HCT116 (cell line): ENCODE measurements around the gene CACNA1S. TPM values are rescaled to one million over a fixed set of nuclear protein-coding genes. Genes with fewer than 3 reads are reported as not detected.

ENCODE experiments used
- ATAC-seq: fragments of 200-7000 bp; cut with Tn5 transposase; 2 replicates; pipeline ENCODE4 v1.9.1; 2020; ENCODE audit warnings: mild to moderate bottlenecking, moderate library complexity
- BruUV-seq: library from RNA; stranded (reverse); fragments of 400-500 nt; replicated peaks from 2 replicates; lab custom pipeline; 2021; lab: Mats Ljungman, UMichigan
- CTCF ChIA-PET: fragments of 300-600 bp; sonication (Branson Sonifier 250); formaldehyde crosslinking; loops from one replicate; lab custom pipeline; 2021; ENCODE audit warnings: antibody characterized with exemption; lab: Charles Lee
- POLR2A ChIA-PET: fragments of 300-600, 350-600 bp; sonication (Branson Sonifier 250); formaldehyde crosslinking; loops from one replicate; lab custom pipeline; 2021; ENCODE audit warnings: antibody characterized with exemption; lab: Charles Lee
- RAD21 ChIA-PET, 2 experiments: fragments of 300-600 bp; sonication (Branson Sonifier 250); formaldehyde crosslinking; loops; one replicate each; lab custom pipeline; 2023; ENCODE audit warnings: low total read pairs in 2 of 2; ENCODE audit not compliant: uncharacterized antibody in 2 of 2, unreplicated experiment in 2 of 2, low non-redundant PET in 1 of 2; lab: Charles Lee
- DNase-seq: peaks from one replicate; pipeline ENCODE4 v3.0.0-alpha.2; 2010; ENCODE audit warnings: low read depth, low spot score
- H2AFZ ChIP-seq: fragments of 200-600 bp; shearing (Covaris generic), sonication (generic); 2 replicates; pipeline ENCODE4 v1.6.1; 2017; ENCODE audit warnings: low read depth, mixed run types, mixed read lengths, antibody characterized with exemption, low read length; ENCODE audit not compliant: poor library complexity, severe bottlenecking
- H3K27ac ChIP-seq: 2 replicates; pipeline ENCODE4 v1.5.1; 2012; ENCODE audit warnings: low read depth, low read length
- H3K27me3 ChIP-seq: fragments of 200-600 bp; sonication (generic); 2 replicates; pipeline ENCODE4 v1.6.1; 2016; ENCODE audit warnings: mixed run types, low read length, mixed read lengths; ENCODE audit not compliant: insufficient read depth
- H3K36me3 ChIP-seq, 2 experiments: fragments of 200-500 bp in 1 of 2; fragments of 200-600 bp in 1 of 2; sonication (Bioruptor generic) in 1 of 2; sonication (generic) in 1 of 2; 2 replicates each; pipeline versions ENCODE4 v1.5.1 to v1.6.1; 2014 to 2016; ENCODE audit warnings: low read length in 2 of 2, inconsistent platforms in 1 of 2, mixed read lengths in 1 of 2, mixed run types in 1 of 2; ENCODE audit not compliant: insufficient read depth in 2 of 2, control insufficient read depth in 1 of 2
- H3K4me1 ChIP-seq, 2 experiments: fragments of 200-600 bp in 1 of 2; sonication (generic) in 1 of 2; 2 replicates each; pipeline versions ENCODE4 v1.5.1 to v1.6.1; 2012 to 2017; ENCODE audit warnings: low read length in 2 of 2, inconsistent platforms in 1 of 2, mild to moderate bottlenecking in 1 of 2, mixed read lengths in 1 of 2, mixed run types in 1 of 2, moderate library complexity in 1 of 2; ENCODE audit not compliant: insufficient read depth in 2 of 2, control insufficient read depth in 1 of 2
- H3K4me2 ChIP-seq: fragments of 200-600 bp; sonication (generic); 2 replicates; pipeline ENCODE4 v1.6.1; 2017; ENCODE audit warnings: mixed run types, low read length, mixed read lengths
- H3K4me3 ChIP-seq, 2 experiments: fragments of 200-600 bp in 1 of 2; sonication (generic) in 1 of 2; replicated peaks in 1 of 2; 2 replicates each; pipeline ENCODE4 v1.5.1; 2011 to 2016; ENCODE audit warnings: low read length in 2 of 2, control low read depth in 1 of 2, low read depth in 1 of 2, mild to moderate bottlenecking in 1 of 2, mixed read lengths in 1 of 2, mixed run types in 1 of 2
- H3K79me2 ChIP-seq: fragments of 200-600 bp; sonication (generic); 2 replicates; pipeline ENCODE4 v1.6.1; 2017; ENCODE audit warnings: mild to moderate bottlenecking, mixed run types, low read length, moderate library complexity, mixed read lengths; ENCODE audit not compliant: insufficient read depth
- H3K9ac ChIP-seq: fragments of 200-600 bp; sonication (generic); 2 replicates; pipeline ENCODE4 v1.6.1; 2016; ENCODE audit warnings: low read length, mixed read lengths
- H3K9me2 ChIP-seq: fragments of 200-600 bp; sonication (generic), shearing (Covaris generic); 2 replicates; pipeline ENCODE4 v1.6.1; 2017; ENCODE audit warnings: mixed run types, mild to moderate bottlenecking, moderate library complexity; ENCODE audit not compliant: insufficient read depth
- H3K9me3 ChIP-seq, 2 experiments: fragments of 200-500 bp in 1 of 2; fragments of 200-600 bp in 1 of 2; sonication (Bioruptor generic) in 1 of 2; sonication (generic) in 1 of 2; 2 replicates each; pipeline ENCODE4 v1.6.1; 2014 to 2017; ENCODE audit warnings: low read length in 2 of 2, mixed read lengths in 2 of 2, inconsistent platforms in 1 of 2, low read depth in 1 of 2, mild to moderate bottlenecking in 1 of 2, mixed run types in 1 of 2, moderate library complexity in 1 of 2; ENCODE audit not compliant: control insufficient read depth in 1 of 2, insufficient read depth in 1 of 2
- H4K20me1 ChIP-seq: fragments of 200-600 bp; sonication (generic), shearing (Covaris generic); 2 replicates; pipeline ENCODE4 v1.6.1; 2017; ENCODE audit warnings: mixed run types, mild to moderate bottlenecking, moderate library complexity; ENCODE audit not compliant: insufficient read depth
- ATF3 ChIP-seq: IDR thresholded peaks from 2 replicates; pipeline ENCODE4 v1.6.1; 2012
- CBX3 ChIP-seq: IDR thresholded peaks from 2 replicates; pipeline ENCODE4 v1.6.1; 2012; ENCODE audit warnings: low read depth
- CEBPB ChIP-seq: IDR thresholded peaks from 2 replicates; pipeline ENCODE4 v1.6.1; 2012; ENCODE audit warnings: low read depth
- EGR1 ChIP-seq: IDR thresholded peaks from 2 replicates; pipeline ENCODE4 v1.6.1; 2012; ENCODE audit warnings: low read depth
- ELF1 ChIP-seq: IDR thresholded peaks from 2 replicates; pipeline ENCODE4 v1.6.1; 2012; ENCODE audit warnings: low read depth, borderline replicate concordance
- EZH2 ChIP-seq: fragments of 200-600 bp; sonication (generic); IDR thresholded peaks from 2 replicates; pipeline ENCODE4 v1.6.1; 2017; ENCODE audit warnings: antibody characterized with exemption, mixed run types
- EZH2phosphoT487 ChIP-seq: fragments of 200-600 bp; IDR thresholded peaks from 2 replicates; pipeline ENCODE4 v1.6.1; 2018; ENCODE audit warnings: antibody characterized with exemption, borderline replicate concordance
- FOSL1 ChIP-seq: IDR thresholded peaks from 2 replicates; pipeline ENCODE4 v1.6.1; 2012; ENCODE audit warnings: low read depth
- JUND ChIP-seq: IDR thresholded peaks from 2 replicates; pipeline ENCODE4 v1.6.1; 2012
- MAX ChIP-seq: IDR thresholded peaks from 2 replicates; pipeline ENCODE4 v1.6.1; 2012
- POLR2A ChIP-seq: IDR thresholded peaks from 2 replicates; pipeline ENCODE4 v1.7.0; 2011; ENCODE audit warnings: borderline replicate concordance; ENCODE audit not compliant: insufficient read depth, insufficient read length; ENCODE audit errors: extremely low read depth
- RAD21 ChIP-seq: IDR thresholded peaks from 2 replicates; pipeline ENCODE4 v1.6.1; 2012; ENCODE audit warnings: low read depth, mild to moderate bottlenecking
- SIN3A ChIP-seq: IDR thresholded peaks from 2 replicates; pipeline ENCODE4 v1.6.1; 2012; ENCODE audit warnings: low read depth
- SP1 ChIP-seq: IDR thresholded peaks from 2 replicates; pipeline ENCODE4 v1.6.1; 2012; ENCODE audit warnings: low read depth
- SRF ChIP-seq: IDR thresholded peaks from 2 replicates; pipeline ENCODE4 v1.6.1; 2012; ENCODE audit warnings: low read depth
- TCF7L2 ChIP-seq: IDR thresholded peaks from 2 replicates; pipeline ENCODE4 v1.7.0; 2011; ENCODE audit warnings: borderline replicate concordance, inconsistent platforms; ENCODE audit not compliant: insufficient read depth, insufficient read length; ENCODE audit errors: extremely low read depth
- YY1 ChIP-seq: IDR thresholded peaks from 2 replicates; pipeline ENCODE4 v1.6.1; 2011; ENCODE audit warnings: low read length, low read depth, moderate library complexity, mild to moderate bottlenecking; ENCODE audit not compliant: insufficient replicate concordance; ENCODE audit errors: extremely low read depth
- ZFX ChIP-seq: fragments of 450-650 bp; IDR thresholded peaks from 2 replicates; pipeline ENCODE4 v1.6.1; 2017
- ZNF274 ChIP-seq: fragments of 200-500 bp; sonication (Bioruptor generic); IDR thresholded peaks from 2 replicates; pipeline ENCODE4 v1.6.1; 2014; ENCODE audit warnings: mild to moderate bottlenecking, low read depth, low read length, inconsistent platforms
- intact Hi-C: fragments of 100-400 bp; cut with micrococcal nuclease; formaldehyde crosslinking; loops from 2 replicates; pipeline ENCODE4 v1.10.0; 2022
- total RNA-seq: library from RNA; stranded (reverse); gene quantifications from one replicate; pipeline ENCODE4 v1.2.1, GENCODE V29; 2021; ENCODE audit not compliant: unreplicated experiment
- TF ChIP-seq, protein P1 (sequence below): IDR thresholded peaks from 2 replicates; pipeline ENCODE4 v1.6.1; 2011; ENCODE audit warnings: mild to moderate bottlenecking, low read length, moderate library complexity; ENCODE audit not compliant: insufficient replicate concordance; ENCODE audit errors: extremely low read depth

CACNA1S gene
- total RNA-seq, 1 experiment from 2014 or later: not detected

DNA sequence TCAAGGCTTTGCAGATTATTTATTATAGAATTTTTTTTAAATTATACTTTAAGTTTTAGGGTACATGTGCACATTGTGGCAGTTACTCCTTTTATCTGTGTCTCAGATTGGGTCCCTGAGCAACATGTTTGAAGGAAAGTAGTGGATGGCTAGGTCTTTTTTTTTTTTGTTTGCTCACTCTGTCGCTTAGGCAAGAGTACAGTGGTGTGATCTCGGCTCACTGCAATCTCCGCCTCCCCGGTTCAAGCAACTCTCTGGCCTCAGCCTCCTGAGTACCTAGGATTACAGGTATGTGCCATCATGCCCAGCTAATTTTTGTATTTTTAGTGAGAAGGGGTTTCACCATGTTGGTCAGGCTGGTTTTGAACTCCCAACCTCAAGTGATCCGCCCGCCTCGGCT, 49.1 kb downstream of the CACNA1S start (continued):
- TF ChIP-seq ATF3 (no peak), SIN3A (no peak), CEBPB (no peak), RAD21 (no peak), ZNF274 (no peak), MAX (no peak)

DNA sequence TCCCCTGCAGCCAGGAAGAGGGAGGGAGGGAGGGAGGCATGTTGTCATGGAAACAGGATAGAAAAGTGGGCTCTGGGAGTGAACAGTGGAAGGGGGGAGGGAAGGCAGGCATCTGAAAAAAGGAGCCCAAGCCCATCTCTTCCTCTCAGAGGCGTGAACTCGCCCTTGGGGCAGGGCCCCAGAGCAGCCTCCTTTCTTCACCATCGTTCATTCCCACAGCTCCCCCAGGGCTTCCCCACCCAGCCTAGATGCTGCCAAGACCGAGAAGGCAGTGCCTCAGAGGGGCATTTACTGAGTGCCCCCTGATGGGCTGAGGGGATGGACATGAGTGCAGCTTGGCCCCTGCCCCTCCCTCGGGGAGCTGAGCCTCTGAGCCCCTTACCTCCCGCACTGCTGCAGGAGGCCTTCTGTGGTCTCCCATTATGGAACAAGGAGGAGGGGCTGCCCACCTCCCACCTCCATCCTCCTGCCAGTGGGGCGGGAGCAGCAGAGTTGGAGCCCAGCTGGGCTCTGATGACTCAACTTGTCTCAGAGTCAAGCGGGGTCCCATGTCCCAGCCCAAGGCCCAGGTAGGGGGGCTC, 49.6 kb downstream of the CACNA1S start:
- H4K20me1 ChIP-seq: no peaks in the 10 kb centered on the region
- intact Hi-C loops: no loop called here

More for the DNA sequence above, 49.6 kb downstream of the CACNA1S start:
- no TSS peak for BruUV-seq
- POLR2A ChIA-PET: no interaction called here
- no peaks in the 10 kb centered on the region for H3K79me2 ChIP-seq
- no peaks in the 10 kb centered on the region for H3K4me1 ChIP-seq
- no peaks in the 10 kb centered on the region for H3K36me3 ChIP-seq
- no peaks in the 10 kb centered on the region for H3K9me2 ChIP-seq
- RAD21 ChIA-PET: no interaction called here
- CTCF ChIA-PET: no interaction called here
- no peak overlapping the region for H3K4me3 ChIP-seq
- DNase-seq: no peak
- no peak overlapping the region for H2AFZ ChIP-seq
- no peak overlapping the region for H3K4me2 ChIP-seq
- H3K9me3 ChIP-seq: no peaks in the 10 kb centered on the region
- no peaks in the 10 kb centered on the region for H3K27me3 ChIP-seq
- no peak overlapping the region for H3K27ac ChIP-seq
- no peak overlapping the region for H3K9ac ChIP-seq
- no peak for TF ChIP-seq ZFX
- TF ChIP-seq CBX3: no peak
- TF ChIP-seq FOSL1: no peak
- no peak for TF ChIP-seq MAX
- TF ChIP-seq SP1: no peak
- no peak for TF ChIP-seq EZH2
- TF ChIP-seq SRF: no peak
- no peak for TF ChIP-seq ELF1
- TF ChIP-seq EGR1: no peak
- TF ChIP-seq POLR2A: no peak
- TF ChIP-seq JUND: no peak
- TF ChIP-seq EZH2phosphoT487: no peak
- TF ChIP-seq TCF7L2: no peak
- TF ChIP-seq SIN3A: no peak
- TF ChIP-seq YY1: no peak
- TF ChIP-seq, protein P1, sequence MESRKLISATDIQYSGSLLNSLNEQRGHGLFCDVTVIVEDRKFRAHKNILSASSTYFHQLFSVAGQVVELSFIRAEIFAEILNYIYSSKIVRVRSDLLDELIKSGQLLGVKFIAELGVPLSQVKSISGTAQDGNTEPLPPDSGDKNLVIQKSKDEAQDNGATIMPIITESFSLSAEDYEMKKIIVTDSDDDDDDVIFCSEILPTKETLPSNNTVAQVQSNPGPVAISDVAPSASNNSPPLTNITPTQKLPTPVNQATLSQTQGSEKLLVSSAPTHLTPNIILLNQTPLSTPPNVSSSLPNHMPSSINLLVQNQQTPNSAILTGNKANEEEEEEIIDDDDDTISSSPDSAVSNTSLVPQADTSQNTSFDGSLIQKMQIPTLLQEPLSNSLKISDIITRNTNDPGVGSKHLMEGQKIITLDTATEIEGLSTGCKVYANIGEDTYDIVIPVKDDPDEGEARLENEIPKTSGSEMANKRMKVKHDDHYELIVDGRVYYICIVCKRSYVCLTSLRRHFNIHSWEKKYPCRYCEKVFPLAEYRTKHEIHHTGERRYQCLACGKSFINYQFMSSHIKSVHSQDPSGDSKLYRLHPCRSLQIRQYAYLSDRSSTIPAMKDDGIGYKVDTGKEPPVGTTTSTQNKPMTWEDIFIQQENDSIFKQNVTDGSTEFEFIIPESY: no peak
- TF ChIP-seq, all 23 proteins: peak for 0
- ATAC-seq: no peak
